CD4-positive, alpha-beta T cell (primary cell): Measurements from ENCODE around the gene DSE. TPM values are rescaled to one million over a fixed set of nuclear protein-coding genes. Genes with fewer than 3 reads are reported as not detected.

Experiments used
- ATAC-seq: fragments of 200-7000 bp; cut with Tn5 transposase; one replicate; pipeline ENCODE4 v1.10.0; 2022; ENCODE audit warnings: mild to moderate bottlenecking; ENCODE audit not compliant: poor library complexity
- CTCF ChIA-PET: fragments of 350-600 bp; sonication (Branson Sonifier 250); formaldehyde crosslinking; loops from one replicate; lab custom pipeline; 2021; ENCODE audit warnings: antibody characterized with exemption, inconsistent platforms; lab: Charles Lee
- POLR2A ChIA-PET: fragments of 350-600 bp; sonication (Branson Sonifier 250); formaldehyde crosslinking; loops from one replicate; lab custom pipeline; 2021; ENCODE audit warnings: antibody characterized with exemption, inconsistent platforms; lab: Charles Lee
- DNase-seq, 14 experiments: peaks; one replicate each; pipeline ENCODE4 v3.0.0-alpha.2; 2013 to 2020; ENCODE audit warnings: mixed read lengths in 2 of 14
- H3K27ac ChIP-seq, 2 donors: one replicate each; pipeline versions ENCODE4 v1.5.1 to v1.7.0; 2013; ENCODE audit warnings: low read length in 2 of 2, low read depth in 1 of 2, mild to moderate bottlenecking in 1 of 2
- H3K27me3 ChIP-seq, 2 experiments: 1 replicate in 1 of 2; 2 replicates in 1 of 2; pipeline versions ENCODE4 v1.6.1 to v1.7.0; 2013; ENCODE audit warnings: low read length in 2 of 2, control low read depth in 1 of 2, mild to moderate bottlenecking in 1 of 2, moderate library complexity in 1 of 2; ENCODE audit not compliant: insufficient read depth in 2 of 2, control insufficient read depth in 1 of 2
- H3K36me3 ChIP-seq: one replicate; pipeline ENCODE4 v1.6.1; 2013; ENCODE audit warnings: low read length, control low read depth; ENCODE audit not compliant: insufficient read depth
- H3K4me1 ChIP-seq: one replicate; pipeline ENCODE4 v1.6.1; 2013; ENCODE audit warnings: low read length, control low read depth; ENCODE audit not compliant: insufficient read depth
- H3K4me3 ChIP-seq: one replicate; pipeline ENCODE4 v1.5.1; 2013; ENCODE audit warnings: mild to moderate bottlenecking, low read length, moderate library complexity
- H3K9me3 ChIP-seq, 2 experiments: 1 replicate in 1 of 2; 2 replicates in 1 of 2; pipeline versions ENCODE4 v1.6.1 to v1.7.0; 2013; ENCODE audit warnings: low read length in 2 of 2, mild to moderate bottlenecking in 2 of 2, control low read depth in 1 of 2, moderate library complexity in 1 of 2; ENCODE audit not compliant: control insufficient read depth in 1 of 2, insufficient read depth in 1 of 2
- H3K27ac Mint-ChIP-seq: one replicate; pipeline ENCODE4 v1.8.0; 2020; ENCODE audit warnings: mixed read lengths
- H3K27me3 Mint-ChIP-seq: one replicate; pipeline ENCODE4 v1.8.0; 2021; ENCODE audit warnings: mixed read lengths
- H3K36me3 Mint-ChIP-seq: one replicate; pipeline ENCODE4 v1.8.0; 2021; ENCODE audit warnings: low read depth, mixed read lengths
- H3K4me1 Mint-ChIP-seq: one replicate; pipeline ENCODE4 v1.8.0; 2021; ENCODE audit warnings: low read depth, mixed read lengths
- H3K4me3 Mint-ChIP-seq: one replicate; pipeline ENCODE4 v1.8.0; 2020; ENCODE audit warnings: mild to moderate bottlenecking, mixed read lengths
- H3K9me3 Mint-ChIP-seq: one replicate; pipeline ENCODE4 v1.8.0; 2020; ENCODE audit warnings: mixed read lengths
- intact Hi-C, 2 experiments: fragments of 100-400 bp; cut with DNase I in 1 of 2; cut with micrococcal nuclease in 1 of 2; formaldehyde crosslinking; loops; one replicate each; pipeline versions ENCODE4 v1.15.1 to v1.9.0; 2023 to 2025; cut with DNase I, micrococcal nuclease
- total RNA-seq, 174 experiments: library from RNA in 2 of 174; stranded (reverse) in 2 of 174; gene quantifications; one replicate each; pipeline ENCODE4 v1.2.3 and lab custom pipeline; 2021 to 2026
- TF ChIP-seq, protein P1 (sequence below): fragments of 200-600 bp; IDR thresholded peaks from one replicate; pipeline ENCODE4 v1.8.0; 2022; ENCODE audit warnings: antibody characterized with exemption, mild to moderate bottlenecking

The DSE gene
- total RNA-seq, 2 experiments from 2014 or later, result 7.5 to 8.0 TPM

DNA sequence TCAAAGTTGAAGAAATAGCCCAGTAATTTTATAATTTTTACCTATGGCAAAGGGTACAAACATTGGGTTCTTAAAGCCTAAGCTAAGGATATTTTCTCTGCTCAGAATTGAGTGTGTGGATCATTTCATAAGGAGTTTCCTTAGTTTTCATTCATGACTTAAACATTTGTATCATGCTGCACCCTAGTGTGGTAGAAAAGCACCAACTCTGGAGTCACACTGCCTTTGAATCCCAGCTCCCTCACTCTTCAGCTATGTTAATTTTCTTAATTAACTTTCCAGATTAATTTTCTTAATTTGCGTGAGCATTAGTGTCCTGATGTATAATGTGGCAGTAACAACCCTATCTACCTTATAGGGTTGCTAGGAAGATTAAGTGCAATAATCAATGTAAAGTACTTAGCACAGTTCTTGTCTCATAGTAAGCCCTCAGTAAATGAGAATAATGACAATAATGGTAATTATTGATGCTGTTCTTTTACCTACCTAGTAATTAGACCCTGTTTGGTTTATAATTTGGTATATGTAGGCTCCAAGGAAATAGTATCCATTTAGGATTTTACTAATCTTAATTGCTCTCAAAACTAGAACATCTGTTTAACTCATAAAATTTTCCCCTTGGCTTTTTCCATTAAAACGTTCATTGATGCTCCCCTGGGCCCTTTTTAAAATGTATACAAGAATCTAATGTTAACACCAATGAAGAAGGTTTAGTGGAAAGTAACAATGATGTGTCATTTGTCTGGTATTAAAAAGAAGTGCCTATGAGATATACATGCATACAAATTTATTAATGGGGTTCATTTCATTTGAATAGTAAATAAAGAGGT lies 31.6 kb downstream of the DSE start:
- no peak overlapping the region for H3K4me3 ChIP-seq
- H3K36me3 ChIP-seq, result no peaks in the 10 kb centered on the region
- no peaks in the 10 kb centered on the region for H3K36me3 Mint-ChIP-seq
- intact Hi-C loops, result no loop called here
- DNase-seq (no peak), ATAC-seq (no peak)
- ChIA-PET CTCF (no interaction called here), POLR2A (no interaction called here)
- H3K4me3 Mint-ChIP-seq, result no peak overlapping the region
- H3K4me1 Mint-ChIP-seq, result no peaks in the 10 kb centered on the region
- no peaks in the 10 kb centered on the region for H3K27me3 Mint-ChIP-seq
- no peaks in the 10 kb centered on the region for H3K9me3 Mint-ChIP-seq
- H3K27ac ChIP-seq, result no peak overlapping the region
- H3K4me1 ChIP-seq, result no peaks in the 10 kb centered on the region
- no peak overlapping the region for H3K27ac Mint-ChIP-seq
- no peaks in the 10 kb centered on the region for H3K27me3 ChIP-seq
- TF ChIP-seq, protein P1, sequence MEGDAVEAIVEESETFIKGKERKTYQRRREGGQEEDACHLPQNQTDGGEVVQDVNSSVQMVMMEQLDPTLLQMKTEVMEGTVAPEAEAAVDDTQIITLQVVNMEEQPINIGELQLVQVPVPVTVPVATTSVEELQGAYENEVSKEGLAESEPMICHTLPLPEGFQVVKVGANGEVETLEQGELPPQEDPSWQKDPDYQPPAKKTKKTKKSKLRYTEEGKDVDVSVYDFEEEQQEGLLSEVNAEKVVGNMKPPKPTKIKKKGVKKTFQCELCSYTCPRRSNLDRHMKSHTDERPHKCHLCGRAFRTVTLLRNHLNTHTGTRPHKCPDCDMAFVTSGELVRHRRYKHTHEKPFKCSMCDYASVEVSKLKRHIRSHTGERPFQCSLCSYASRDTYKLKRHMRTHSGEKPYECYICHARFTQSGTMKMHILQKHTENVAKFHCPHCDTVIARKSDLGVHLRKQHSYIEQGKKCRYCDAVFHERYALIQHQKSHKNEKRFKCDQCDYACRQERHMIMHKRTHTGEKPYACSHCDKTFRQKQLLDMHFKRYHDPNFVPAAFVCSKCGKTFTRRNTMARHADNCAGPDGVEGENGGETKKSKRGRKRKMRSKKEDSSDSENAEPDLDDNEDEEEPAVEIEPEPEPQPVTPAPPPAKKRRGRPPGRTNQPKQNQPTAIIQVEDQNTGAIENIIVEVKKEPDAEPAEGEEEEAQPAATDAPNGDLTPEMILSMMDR, result no peak
- H3K9me3 ChIP-seq, result no peaks in the 10 kb centered on the region

- no peaks in the 10 kb centered on the region for H3K27me3 ChIP-seq
- H3K36me3 Mint-ChIP-seq, result no peaks in the 10 kb centered on the region
- no peak overlapping the region for H3K27ac ChIP-seq
- H3K9me3 ChIP-seq, result no peaks in the 10 kb centered on the region
- ChIA-PET POLR2A (no interaction called here), CTCF (no interaction called here)
- no peaks in the 10 kb centered on the region for H3K4me1 ChIP-seq
- DNase-seq, result no peak
- no peak for ATAC-seq
- H3K4me3 Mint-ChIP-seq, result no peak overlapping the region
- no peaks in the 10 kb centered on the region for H3K4me1 Mint-ChIP-seq
- no peak overlapping the region for H3K4me3 ChIP-seq
- H3K27ac Mint-ChIP-seq, result no peak overlapping the region
- no peaks in the 10 kb centered on the region for H3K27me3 Mint-ChIP-seq
- intact Hi-C loops, result no loop called here
- TF ChIP-seq, protein P1, result no peak
- no peaks in the 10 kb centered on the region for H3K36me3 ChIP-seq
- H3K9me3 Mint-ChIP-seq, result no peaks in the 10 kb centered on the region
Observed at GRCh38 chr6:116403205-116403604, 32.5 kb downstream of the DSE start.

GRCh38 chr6:116404696-116405095 lies 33.9 kb downstream of the DSE start:
- H3K4me3 Mint-ChIP-seq, result no peak overlapping the region
- intact Hi-C loops, result no loop called here
- TF ChIP-seq, protein P1, result no peak
- no peak for ATAC-seq
- H3K36me3 Mint-ChIP-seq, result no peaks in the 10 kb centered on the region
- no peaks in the 10 kb centered on the region for H3K4me1 Mint-ChIP-seq
- no peaks in the 10 kb centered on the region for H3K27me3 Mint-ChIP-seq
- no peaks in the 10 kb centered on the region for H3K4me1 ChIP-seq
- no peak for DNase-seq
- ChIA-PET POLR2A (no interaction called here), CTCF (no interaction called here)
- H3K27ac Mint-ChIP-seq, result no peak overlapping the region
- H3K9me3 Mint-ChIP-seq, result no peaks in the 10 kb centered on the region
- no peaks in the 10 kb centered on the region for H3K36me3 ChIP-seq
- H3K27me3 ChIP-seq, result no peaks in the 10 kb centered on the region
- no peak overlapping the region for H3K27ac ChIP-seq
- H3K4me3 ChIP-seq, result no peak overlapping the region
- no peaks in the 10 kb centered on the region for H3K9me3 ChIP-seq
